H7 (cell line): Measurements from ENCODE around the gene EDC3. TPM values are rescaled to one million over a fixed set of nuclear protein-coding genes. Genes with fewer than 3 reads are reported as not detected.

Experiments used
- DNase-seq: peaks from one replicate; pipeline ENCODE4 v3.0.0; 2012
- H3K27me3 ChIP-seq: 2 replicates; pipeline ENCODE4 v1.6.0; 2011; ENCODE audit warnings: mild to moderate bottlenecking, low read length; ENCODE audit not compliant: control insufficient read depth, insufficient read depth
- H3K36me3 ChIP-seq: replicated peaks from 2 replicates; pipeline ENCODE4 v1.5.1; 2011; ENCODE audit warnings: low read length; ENCODE audit not compliant: control insufficient read depth, insufficient read depth
- H3K4me3 ChIP-seq: 2 replicates; pipeline ENCODE4 v1.5.1; 2011; ENCODE audit warnings: low read depth, mild to moderate bottlenecking, control low read depth, low read length, moderate library complexity; ENCODE audit not compliant: insufficient read depth
- total RNA-seq: library from RNA; depleted of rRNA; stranded (reverse); fragments of >200 nt; shearing (Covaris generic); gene quantifications from 2 replicates; pipeline ENCODE4 v1.2.3, GENCODE V29; 2014

The EDC3 gene
- total RNA-seq, 1 experiment from 2014 or later, result 9.4 TPM

DNA sequence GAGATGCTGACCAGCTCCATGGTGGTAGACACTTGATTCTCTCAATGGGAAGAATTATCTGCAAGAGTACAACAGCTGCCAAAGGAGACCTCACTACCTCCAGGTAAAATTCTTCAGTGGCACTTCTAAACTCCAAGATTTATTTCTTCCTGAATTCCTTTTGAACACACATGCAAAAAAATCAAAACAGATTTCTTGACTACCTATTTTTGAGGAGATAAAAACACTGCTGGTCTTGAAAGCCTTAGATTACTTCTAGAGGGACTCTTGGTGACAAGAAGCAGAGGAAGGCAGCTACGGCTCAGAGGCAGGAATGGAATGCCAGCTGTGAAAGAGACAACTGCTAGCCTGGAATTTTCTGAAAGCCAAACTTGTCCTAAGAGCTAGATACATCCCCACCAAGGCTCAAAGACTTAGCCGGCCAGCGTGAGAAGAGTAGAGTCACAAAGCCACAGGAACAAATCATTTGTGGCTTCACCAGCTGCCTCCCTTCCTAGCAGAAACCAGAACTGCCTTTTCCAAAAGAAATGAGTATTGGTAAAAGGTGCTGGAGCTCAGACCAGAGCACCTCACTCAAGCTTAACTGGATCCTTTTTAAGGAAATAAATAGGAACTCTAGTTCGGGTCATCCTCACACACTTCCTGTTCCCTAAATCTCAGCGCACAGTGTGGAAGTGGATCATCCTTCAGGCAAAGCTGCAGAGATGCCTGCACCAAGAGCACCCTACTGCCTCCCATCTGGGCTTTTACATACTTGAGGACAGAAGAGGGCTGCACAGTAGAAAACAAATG lies 47.6 kb downstream of the EDC3 start:
- Histone ChIP-seq H3K4me3 (no peak overlapping the region), H3K27me3 (no peaks in the 10 kb centered on the region), H3K36me3 (no peaks in the 10 kb centered on the region; the same call in 1 of the 2 replicates)
- no peak for DNase-seq

DNA sequence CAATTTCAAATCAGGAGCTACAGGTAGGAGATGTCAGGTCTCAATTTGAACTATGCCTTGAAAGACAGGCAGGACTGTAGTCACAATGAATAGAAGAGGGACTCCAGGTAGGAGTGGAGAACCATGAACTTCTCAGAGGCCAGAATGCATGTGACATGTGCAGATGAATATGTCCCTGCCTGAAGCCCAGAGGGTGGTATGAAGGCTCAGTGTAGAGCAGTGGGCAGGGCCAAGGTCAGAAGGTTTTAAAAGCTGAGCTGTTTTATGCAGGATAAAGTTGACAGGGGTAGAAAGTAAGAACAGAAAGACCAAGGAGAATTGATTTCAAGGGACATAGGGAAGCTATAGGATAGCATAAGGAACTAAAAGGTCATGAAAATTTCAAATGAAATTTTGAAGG lies 49.3 kb downstream of the EDC3 start:
- no peak overlapping the region for H3K4me3 ChIP-seq
- no peak for DNase-seq
- H3K36me3 ChIP-seq, result no peaks in the 10 kb centered on the region; the same call in 1 of the 2 replicates
- H3K27me3 ChIP-seq, result no peaks in the 10 kb centered on the region

DNA sequence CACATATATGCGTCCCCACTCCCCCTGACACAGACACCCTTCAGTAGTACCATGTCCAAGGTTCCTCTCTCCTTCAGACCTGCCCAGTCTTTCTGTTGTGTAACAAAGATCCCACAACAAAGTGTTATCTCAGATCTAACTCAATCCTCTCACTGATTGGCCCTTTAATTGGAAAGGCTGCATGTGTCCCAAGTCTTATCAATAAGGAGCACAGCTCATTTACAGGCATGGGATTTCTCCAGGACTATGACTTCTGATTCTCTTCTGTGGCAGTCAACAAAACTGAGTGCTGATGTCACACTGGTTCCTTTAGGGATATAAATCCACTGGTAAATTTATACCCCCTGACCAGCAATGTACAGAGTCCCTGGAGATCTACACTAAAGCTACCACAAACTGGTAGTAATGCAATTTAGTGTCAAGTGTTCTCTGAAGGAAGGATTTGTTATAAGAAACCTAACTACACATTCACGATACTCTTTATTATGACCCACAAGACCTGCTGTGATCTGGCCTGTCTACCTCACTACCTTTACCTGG lies 52.1 kb downstream of the EDC3 start:
- DNase-seq, result no peak
- Histone ChIP-seq H3K4me3 (no peak overlapping the region), H3K27me3 (no peaks in the 10 kb centered on the region), H3K36me3 (peaks cover 9% of the 10 kb centered on the region)

DNA sequence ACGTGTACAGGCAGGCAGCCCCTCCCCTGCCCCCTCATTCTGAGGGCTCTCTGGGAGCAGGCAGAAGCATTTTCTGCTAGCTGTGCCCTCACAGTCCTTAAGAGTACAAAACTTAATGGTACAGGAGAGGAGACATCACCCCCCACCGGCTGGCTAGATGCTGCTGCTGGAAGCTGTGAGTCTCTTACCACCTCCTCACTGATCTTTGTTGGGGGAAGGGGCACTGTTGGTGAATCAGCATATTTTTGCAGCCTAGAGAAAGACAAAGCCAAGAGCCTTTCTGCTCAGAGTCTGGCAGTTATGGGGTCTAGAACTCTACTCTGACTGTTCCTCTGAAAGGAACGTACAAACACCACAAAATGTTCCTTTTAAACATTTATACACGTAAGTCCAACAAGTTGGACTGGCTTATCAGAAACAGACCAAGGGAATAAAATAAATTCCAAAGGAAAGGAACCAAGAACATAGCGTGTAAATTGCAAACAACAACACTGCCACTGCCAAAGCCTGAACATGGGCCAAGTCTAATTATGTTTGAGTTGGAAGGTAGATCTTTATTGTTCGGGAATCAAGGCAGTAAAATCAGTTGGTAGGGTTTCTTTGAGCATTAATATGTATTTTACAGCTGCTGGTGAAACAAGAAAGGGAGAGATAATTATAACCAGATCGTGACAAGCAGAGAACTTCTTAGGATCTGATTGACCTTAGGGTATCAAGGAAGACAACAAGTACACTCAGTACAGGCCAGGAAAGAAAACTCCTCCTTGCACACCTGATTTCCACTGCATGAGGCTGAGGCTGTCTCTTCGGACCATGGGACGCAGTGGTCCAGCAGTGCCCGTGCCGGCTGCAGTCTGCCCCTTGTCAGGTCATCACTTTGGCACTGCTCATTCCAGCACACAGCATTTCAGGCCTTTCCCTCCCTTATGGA lies 52.8 kb downstream of the EDC3 start:
- Histone ChIP-seq H3K27me3 (no peaks in the 10 kb centered on the region), H3K4me3 (no peak overlapping the region), H3K36me3 (peaks cover 11% of the 10 kb centered on the region)
- peak; percentile 52 for DNase-seq

DNA sequence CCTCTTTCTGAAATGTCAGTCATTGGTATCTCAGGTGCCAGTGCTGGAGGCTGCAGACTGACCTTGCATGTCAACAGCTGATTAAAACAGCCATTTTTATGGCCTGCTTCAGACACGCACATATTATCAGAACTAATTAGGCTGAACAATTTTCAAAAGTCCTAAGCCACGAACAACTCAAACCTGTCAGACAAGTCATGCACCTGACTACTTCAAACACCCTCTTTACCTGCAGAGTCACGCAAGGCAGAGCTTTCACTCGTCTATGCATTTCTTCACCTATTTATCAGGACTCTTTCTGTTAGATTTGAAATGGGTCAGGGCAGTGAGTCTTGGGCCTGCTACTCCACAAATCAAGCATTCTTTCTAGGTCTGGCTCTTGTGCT lies 53.5 kb downstream of the EDC3 start:
- H3K36me3 ChIP-seq, result peaks cover 11% of the 10 kb centered on the region
- no peak for DNase-seq
- no peaks in the 10 kb centered on the region for H3K27me3 ChIP-seq
- no peak overlapping the region for H3K4me3 ChIP-seq

DNA sequence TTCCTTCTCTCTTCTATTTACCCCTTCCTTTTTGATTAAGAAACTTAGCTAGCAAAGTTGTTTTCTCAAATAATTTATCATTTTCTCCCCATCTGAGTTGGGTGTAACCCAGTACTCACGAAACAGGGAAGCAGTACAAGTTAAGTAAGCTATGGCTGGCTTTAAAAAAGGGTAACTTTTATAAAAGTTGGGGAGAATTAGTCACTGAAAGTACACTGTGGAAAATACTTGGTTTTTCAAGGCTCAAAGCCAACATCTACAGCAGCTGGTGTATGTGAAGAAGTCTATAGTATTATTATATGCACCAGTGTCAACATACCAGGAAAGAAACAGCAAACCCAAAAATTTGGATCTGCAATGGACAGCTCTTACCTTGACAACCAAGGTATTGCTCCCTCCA lies 54.7 kb downstream of the EDC3 start:
- DNase-seq, result no peak
- H3K36me3 ChIP-seq, result peaks cover 11% of the 10 kb centered on the region
- no peaks in the 10 kb centered on the region for H3K27me3 ChIP-seq
- H3K4me3 ChIP-seq, result no peak overlapping the region

DNA sequence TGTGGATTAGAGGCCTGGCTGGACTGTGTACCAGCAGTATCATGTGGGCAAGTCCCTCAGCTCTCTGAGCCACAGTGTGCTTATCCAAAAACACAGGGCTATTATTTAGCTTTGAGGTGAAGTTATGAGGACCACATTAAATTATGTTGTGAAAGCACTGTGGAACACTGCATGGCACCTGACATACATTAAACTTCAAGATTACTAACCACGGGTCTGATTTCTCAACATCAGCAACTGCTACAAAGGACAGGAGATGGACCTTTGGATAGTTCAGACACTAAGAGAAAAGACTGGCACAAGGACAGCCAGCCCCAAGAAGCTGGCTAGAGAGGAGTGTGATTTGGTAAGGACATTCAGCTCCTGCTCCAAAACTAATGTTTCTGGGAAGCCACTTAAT lies 58.8 kb downstream of the EDC3 start:
- Histone ChIP-seq H3K27me3 (no peaks in the 10 kb centered on the region), H3K4me3 (no peak overlapping the region), H3K36me3 (peaks cover 23% of the 10 kb centered on the region)
- DNase-seq, result no peak

DNA sequence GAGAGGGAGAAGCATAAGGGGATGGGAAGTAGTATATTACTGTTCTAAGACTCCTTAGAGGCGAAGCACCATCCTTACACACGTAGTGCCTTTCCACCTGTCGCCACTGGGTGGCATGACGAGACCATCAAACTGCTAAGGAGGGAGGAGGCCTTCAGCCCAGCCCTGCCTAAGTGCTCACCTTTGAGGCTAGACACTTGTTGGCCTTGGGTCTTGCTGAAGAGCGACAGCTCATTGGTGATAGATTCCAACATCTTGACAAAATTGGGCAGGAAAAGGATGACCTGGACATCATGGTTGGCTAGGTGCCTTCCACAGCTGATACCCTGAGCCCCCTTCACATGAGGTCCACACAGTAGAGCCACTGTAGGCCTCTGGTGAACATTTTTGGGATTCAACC lies 60.6 kb downstream of the EDC3 start:
- Histone ChIP-seq H3K36me3 (peaks cover 25% of the 10 kb centered on the region), H3K4me3 (no peak overlapping the region), H3K27me3 (no peaks in the 10 kb centered on the region)
- DNase-seq, result peak; percentile 85

DNA sequence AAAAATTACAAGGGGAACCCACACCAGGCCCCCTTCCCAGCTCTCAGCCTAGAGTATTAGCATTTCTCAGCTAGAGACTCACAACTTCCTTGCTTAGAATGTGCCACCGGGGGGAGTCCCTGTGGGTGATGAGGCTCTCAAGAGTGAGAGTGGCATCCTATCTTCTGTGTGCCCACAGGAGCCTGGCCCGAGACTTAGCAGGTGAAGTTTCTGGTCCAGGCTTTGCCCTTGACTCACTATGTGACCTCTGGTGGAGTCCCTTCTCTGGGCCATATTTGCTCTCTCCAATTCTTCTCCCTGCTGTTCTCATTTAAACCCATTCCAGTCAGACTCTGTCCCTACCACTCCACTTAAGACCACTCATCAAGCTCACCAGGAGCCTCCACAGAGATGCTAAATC lies 62.0 kb downstream of the EDC3 start:
- Histone ChIP-seq H3K27me3 (no peaks in the 10 kb centered on the region), H3K4me3 (no peak overlapping the region), H3K36me3 (peaks cover 27% of the 10 kb centered on the region)
- no peak for DNase-seq

DNA sequence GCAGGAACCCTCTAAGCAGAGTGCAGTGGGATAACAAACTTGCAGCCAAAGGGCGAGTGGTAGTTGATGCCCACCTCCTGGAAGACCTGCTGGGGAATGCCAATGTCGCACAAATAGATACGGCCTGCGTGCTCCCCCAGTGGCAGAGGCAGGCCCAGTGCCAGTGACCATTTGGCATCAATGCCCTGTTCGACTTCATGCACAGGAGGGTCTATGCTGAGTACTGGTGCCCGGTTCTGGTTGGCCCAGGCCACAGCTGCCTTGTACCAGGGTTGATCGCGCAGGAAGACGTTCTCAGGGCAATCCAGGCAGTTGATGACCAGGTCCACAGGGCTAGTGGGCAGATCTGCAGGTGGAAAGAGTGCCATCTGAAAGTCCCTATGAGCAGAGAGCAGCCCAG lies 63.2 kb downstream of the EDC3 start:
- no peak for DNase-seq
- H3K27me3 ChIP-seq, result no peaks in the 10 kb centered on the region
- H3K36me3 ChIP-seq, result peaks cover 34% of the 10 kb centered on the region
- no peak overlapping the region for H3K4me3 ChIP-seq

DNA sequence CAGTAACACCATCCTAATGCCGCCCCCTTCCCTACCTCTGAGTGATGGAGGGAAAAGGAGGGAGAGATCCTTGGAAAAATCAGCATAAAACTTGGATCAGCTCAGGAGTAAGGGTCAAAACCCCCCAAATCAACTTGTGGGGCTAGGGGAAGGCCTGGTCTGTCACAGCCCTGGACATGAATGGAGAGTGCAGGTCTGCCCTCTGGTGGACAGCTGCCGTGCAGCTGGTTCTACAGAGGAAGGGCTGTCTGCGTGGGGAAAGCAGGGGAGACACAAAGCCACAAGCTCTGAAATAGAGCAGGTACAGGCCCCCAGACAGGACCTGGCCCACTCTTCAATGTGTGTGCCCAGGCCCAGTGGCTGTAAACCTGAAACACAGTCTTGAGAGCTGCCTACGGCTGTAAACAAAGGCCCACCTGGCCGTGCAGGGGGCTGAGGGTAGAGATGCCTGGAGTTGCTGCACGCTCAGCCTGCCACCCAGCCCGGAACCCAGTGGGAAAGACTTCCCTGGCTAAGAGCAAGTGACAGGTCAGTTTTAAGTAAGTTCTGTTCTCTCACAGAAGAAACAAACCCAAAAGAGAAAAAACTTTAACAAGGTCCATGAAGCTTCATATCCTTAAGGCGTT lies 63.8 kb downstream of the EDC3 start:
- peak; percentile 90 for DNase-seq
- H3K36me3 ChIP-seq, result peaks cover 39% of the 10 kb centered on the region

DNA sequence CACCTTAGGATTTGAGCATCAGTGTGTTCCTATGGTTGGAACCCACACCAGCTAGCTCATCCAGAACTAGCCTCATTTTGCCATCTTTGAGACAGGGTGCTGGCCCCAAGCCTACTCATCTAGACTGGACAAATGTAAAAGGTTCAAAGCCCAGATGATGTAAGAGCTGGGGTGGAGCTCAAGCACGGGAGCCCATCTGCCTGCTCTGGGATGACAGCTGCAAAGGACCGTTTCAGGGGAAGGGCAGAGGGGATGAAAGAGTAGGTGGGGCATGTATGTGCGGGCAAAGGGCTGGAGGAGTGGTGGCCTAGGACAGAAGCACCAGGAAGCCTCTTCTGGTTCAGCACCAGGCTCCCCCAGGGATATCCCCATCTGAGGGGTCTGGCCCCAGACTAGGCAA lies 64.4 kb downstream of the EDC3 start:
- H3K36me3 ChIP-seq, result peaks cover 42% of the 10 kb centered on the region

More for the DNA sequence above, 63.8 kb downstream of the EDC3 start:
- Histone ChIP-seq H3K27me3 (no peaks in the 10 kb centered on the region), H3K4me3 (no peak overlapping the region)

DNA sequence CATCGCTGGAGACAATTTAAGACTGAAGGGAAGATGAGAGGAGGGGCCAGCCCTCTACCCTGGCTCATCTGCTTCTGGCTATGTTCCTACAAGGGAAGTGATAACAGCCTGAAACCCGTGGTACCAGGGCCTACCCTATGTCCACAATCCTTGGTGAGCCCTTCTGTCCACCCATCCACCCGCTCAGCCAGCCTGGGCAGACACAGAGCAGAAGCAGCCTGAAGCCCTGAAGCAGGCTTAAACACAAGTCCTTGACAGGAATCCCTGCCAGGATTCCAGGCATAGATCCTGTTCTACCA lies 64.8 kb downstream of the EDC3 start:
- no peaks in the 10 kb centered on the region for H3K27me3 ChIP-seq
- DNase-seq, result no peak
- no peak overlapping the region for H3K4me3 ChIP-seq
- peaks cover 45% of the 10 kb centered on the region for H3K36me3 ChIP-seq

More for the DNA sequence above, 64.4 kb downstream of the EDC3 start:
- no peak overlapping the region for H3K4me3 ChIP-seq
- DNase-seq, result no peak
- H3K27me3 ChIP-seq, result no peaks in the 10 kb centered on the region

DNA sequence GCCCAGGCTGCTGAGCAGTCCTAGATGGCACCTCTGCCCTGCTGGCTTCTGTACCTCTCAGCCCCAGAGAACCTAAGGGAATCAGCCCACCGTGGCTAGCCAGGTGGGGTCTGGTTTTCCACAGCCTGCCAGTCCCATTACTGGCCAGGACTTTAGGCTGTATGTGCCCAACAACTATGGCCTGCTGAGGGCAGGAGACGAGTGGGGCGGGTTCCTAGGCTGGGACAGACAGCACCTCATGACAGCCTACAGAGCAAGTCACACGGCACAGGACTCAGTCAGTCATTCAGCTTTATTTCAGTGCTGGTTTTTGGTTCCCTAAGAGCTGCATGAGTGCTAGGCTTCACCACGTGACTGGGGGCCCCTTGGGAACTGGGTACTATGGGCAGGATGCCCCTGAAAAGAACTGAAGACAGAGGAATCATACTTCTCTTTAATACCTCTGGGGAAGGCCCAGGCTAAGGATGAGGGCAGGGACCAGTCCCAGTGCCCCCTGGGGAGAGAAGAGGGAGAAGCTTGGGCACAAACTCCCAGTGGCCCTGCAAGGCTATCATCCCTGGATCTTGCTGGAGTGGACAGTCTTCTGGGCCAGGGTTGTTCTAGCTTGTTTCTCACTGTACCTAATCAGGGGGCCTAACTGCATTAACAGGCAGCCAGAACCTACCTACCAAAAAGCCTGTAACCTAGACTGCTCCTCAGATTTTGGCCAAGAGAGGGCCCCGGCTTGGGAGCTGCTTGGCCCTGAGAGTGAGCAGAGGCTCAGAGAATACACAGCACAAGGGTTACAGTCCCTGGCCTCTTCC lies 65.3 kb downstream of the EDC3 start:
- no peaks in the 10 kb centered on the region for H3K27me3 ChIP-seq
- no peak for DNase-seq
- H3K36me3 ChIP-seq, result peaks cover 51% of the 10 kb centered on the region
- no peak overlapping the region for H3K4me3 ChIP-seq
